Astrocyte of the cerebellum (primary cell): ENCODE results near the gene STAG1.

Experiments used
- DNase-seq: peaks from one replicate; pipeline ENCODE4 v3.0.0-alpha.2; 2011; ENCODE audit warnings: low read depth
- H3K4me3 ChIP-seq: 2 replicates; pipeline ENCODE4 v1.5.1; 2011; ENCODE audit warnings: mild to moderate bottlenecking, low read depth, low read length, moderate library complexity
- in situ Hi-C: cut with HindIII; loops from 2 replicates; pipeline ENCODE4 v1.10.0; 2017; ENCODE audit warnings: low sequenced_read_pairs
- TF ChIP-seq, protein P1 (sequence below): IDR thresholded peaks from 2 replicates; pipeline ENCODE4 v1.5.1; 2012; ENCODE audit warnings: low read length, low read depth, moderate library complexity, mild to moderate bottlenecking; ENCODE audit errors: missing control alignments

The STAG1 gene

DNA sequence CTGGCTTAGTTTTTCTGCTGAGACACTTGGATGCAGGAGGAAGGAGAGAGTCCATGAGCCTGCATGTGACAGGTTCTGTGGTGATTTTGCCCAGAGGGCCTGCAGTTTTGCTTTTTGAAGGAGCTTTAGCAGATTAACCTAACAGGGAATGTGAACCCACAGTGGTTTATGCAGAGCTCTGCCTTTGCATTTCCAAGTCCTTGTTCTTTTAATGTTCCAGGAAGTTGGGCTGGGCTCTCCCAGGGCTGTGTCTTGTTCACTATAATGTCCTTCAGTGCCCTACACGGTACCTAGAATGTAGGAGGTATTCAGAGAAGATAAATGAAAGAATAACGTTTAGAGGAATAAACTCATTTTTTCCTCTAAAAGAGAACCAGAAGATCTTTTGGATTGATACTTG, 451.7 kb downstream of the STAG1 start:
- in situ Hi-C loops: no loop called here
- DNase-seq: no peak
- H3K4me3 ChIP-seq: no peak overlapping the region
- TF ChIP-seq, protein P1, sequence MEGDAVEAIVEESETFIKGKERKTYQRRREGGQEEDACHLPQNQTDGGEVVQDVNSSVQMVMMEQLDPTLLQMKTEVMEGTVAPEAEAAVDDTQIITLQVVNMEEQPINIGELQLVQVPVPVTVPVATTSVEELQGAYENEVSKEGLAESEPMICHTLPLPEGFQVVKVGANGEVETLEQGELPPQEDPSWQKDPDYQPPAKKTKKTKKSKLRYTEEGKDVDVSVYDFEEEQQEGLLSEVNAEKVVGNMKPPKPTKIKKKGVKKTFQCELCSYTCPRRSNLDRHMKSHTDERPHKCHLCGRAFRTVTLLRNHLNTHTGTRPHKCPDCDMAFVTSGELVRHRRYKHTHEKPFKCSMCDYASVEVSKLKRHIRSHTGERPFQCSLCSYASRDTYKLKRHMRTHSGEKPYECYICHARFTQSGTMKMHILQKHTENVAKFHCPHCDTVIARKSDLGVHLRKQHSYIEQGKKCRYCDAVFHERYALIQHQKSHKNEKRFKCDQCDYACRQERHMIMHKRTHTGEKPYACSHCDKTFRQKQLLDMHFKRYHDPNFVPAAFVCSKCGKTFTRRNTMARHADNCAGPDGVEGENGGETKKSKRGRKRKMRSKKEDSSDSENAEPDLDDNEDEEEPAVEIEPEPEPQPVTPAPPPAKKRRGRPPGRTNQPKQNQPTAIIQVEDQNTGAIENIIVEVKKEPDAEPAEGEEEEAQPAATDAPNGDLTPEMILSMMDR: no peak

- TF ChIP-seq, protein P1: no peak
- DNase-seq: no peak
- in situ Hi-C loops: no loop called here
- no peak overlapping the region for H3K4me3 ChIP-seq
Observed at GRCh38 chr3:136297826-136298225, 454.4 kb downstream of the STAG1 start.

- in situ Hi-C loops: no loop called here
- DNase-seq: no peak
- TF ChIP-seq, protein P1: no peak
Observed at GRCh38 chr3:136296960-136297359, 455.2 kb downstream of the STAG1 start.

GRCh38 chr3:136294176-136294575, 458.0 kb downstream of the STAG1 start:
- H3K4me3 ChIP-seq: no peak overlapping the region
- TF ChIP-seq, protein P1: no peak
- DNase-seq: no peak
- in situ Hi-C loops: no loop called here

More at GRCh38 chr3:136296960-136297359, 455.2 kb downstream of the STAG1 start:
- no peak overlapping the region for H3K4me3 ChIP-seq

DNA sequence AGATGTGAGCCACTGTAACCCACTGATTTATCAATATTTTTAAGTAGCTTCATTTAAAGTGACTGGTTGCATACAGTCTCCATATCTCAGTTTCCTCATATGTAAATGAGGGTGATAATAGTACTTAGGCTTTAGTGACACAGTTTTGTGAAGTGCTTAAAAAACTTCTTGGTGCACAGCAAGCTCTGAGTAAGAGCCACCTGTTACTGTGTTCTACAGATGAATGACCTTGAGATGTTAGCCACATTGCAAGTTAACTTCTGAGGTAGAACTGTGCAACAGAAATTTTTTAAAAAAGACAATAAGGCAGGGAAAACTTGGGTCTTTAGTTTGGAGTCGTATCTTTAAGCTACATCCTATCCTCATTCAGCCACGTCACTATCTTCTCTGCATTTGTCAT, 458.9 kb downstream of the STAG1 start:
- TF ChIP-seq, protein P1: no peak
- DNase-seq: no peak
- no peak overlapping the region for H3K4me3 ChIP-seq
- in situ Hi-C loops: no loop called here

DNA sequence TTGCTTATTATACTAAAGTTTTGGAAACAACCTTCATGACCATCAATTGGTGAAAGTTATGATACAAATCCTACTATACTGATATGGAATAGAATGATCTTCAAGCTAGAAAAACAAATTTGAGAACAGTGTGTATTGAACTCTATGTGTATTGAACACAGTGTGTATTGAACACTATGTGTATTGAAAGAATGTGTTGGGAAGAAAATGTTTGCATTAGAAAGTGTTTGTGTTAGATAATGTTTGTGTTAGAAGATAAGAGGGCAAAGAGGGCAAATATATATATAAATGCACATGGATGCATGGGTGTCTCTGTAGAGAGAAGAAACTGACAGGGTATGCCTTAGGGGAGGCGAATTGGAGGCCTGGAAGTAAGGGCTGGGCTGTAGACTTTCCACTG, 459.7 kb downstream of the STAG1 start:
- no peak for DNase-seq
- in situ Hi-C loops: no loop called here
- no peak overlapping the region for H3K4me3 ChIP-seq
- TF ChIP-seq, protein P1: no peak

DNA sequence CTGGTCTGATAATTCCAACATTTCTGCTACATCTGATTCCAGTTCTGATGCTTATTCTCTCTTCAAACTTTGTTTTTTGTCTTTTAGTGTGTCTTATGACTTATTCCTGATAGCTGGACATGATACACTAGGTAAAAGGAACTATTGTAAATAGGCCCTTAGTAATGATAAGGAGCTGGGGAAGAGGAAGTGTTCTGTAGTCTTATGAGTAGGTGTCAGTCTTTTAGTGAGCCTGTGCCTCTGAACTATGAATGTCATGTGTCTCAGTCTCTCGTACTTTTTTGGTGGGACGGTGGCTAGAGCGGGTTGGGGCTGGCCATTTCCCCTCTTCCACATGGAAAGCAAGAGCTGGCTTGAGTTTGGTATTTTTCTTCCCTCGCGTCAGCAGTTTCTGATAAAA, 460.9 kb downstream of the STAG1 start:
- in situ Hi-C loops: no loop called here
- TF ChIP-seq, protein P1: no peak
- H3K4me3 ChIP-seq: no peak overlapping the region
- no peak for DNase-seq
